ENCODE results near the gene CAMTA1. TPM values are rescaled to one million over a fixed set of nuclear protein-coding genes. Genes with fewer than 3 reads are reported as not detected.

Gene CAMTA1
- polyA plus RNA-seq, 3 donors = 82.3 to 84.7 (median 83.6) TPM

GRCh38 chr1:7624791-7625355 lies 839.6 kb downstream of the CAMTA1 start:
- DNase-seq (ENCODE audit: low read depth in 3 of 3, low spot score in 2 of 3) = no peak

GRCh38 chr1:7625401-7625800 lies 840.1 kb downstream of the CAMTA1 start:
- no peak for DNase-seq (ENCODE audit: low read depth in 3 of 3, low spot score in 2 of 3)

- DNase-seq (ENCODE audit: low read depth in 3 of 3, low spot score in 2 of 3) = no peak
These were observed 843.0 kb downstream of the CAMTA1 start for GRCh38 chr1:7628273-7628672.

- no peak for DNase-seq (ENCODE audit: low read depth in 3 of 3, low spot score in 2 of 3)
These were observed 843.8 kb downstream of the CAMTA1 start for GRCh38 chr1:7629011-7629410.

GRCh38 chr1:7629465-7630195 lies 844.4 kb downstream of the CAMTA1 start:
- no peak for DNase-seq (ENCODE audit: low read depth in 3 of 3, low spot score in 2 of 3)

- DNase-seq (ENCODE audit: low read depth in 3 of 3, low spot score in 2 of 3) = no peak
These were observed 845.1 kb downstream of the CAMTA1 start for GRCh38 chr1:7630378-7630777.

- DNase-seq (ENCODE audit: low read depth in 3 of 3, low spot score in 2 of 3) = no peak
These were observed 846.9 kb downstream of the CAMTA1 start for GRCh38 chr1:7632176-7632575.

- DNase-seq (ENCODE audit: low read depth in 3 of 3, low spot score in 2 of 3) = no peak
These were observed 847.4 kb downstream of the CAMTA1 start for GRCh38 chr1:7632681-7633080.

- DNase-seq (ENCODE audit: low read depth in 3 of 3, low spot score in 2 of 3) = no peak
These were observed 848.4 kb downstream of the CAMTA1 start for GRCh38 chr1:7633506-7634245.

GRCh38 chr1:7634546-7635240 lies 849.4 kb downstream of the CAMTA1 start:
- DNase-seq (ENCODE audit: low read depth in 3 of 3, low spot score in 2 of 3) = no peak

- DNase-seq (ENCODE audit: low read depth in 3 of 3, low spot score in 2 of 3) = no peak
These were observed 851.7 kb downstream of the CAMTA1 start for GRCh38 chr1:7636795-7637526.

- DNase-seq (ENCODE audit: low read depth in 3 of 3, low spot score in 2 of 3) = no peak
These were observed 852.8 kb downstream of the CAMTA1 start for GRCh38 chr1:7638078-7638477.

GRCh38 chr1:7639435-7640131 lies 854.3 kb downstream of the CAMTA1 start:
- DNase-seq (ENCODE audit: low read depth in 3 of 3, low spot score in 2 of 3) = no peak

GRCh38 chr1:7640350-7640749 lies 855.1 kb downstream of the CAMTA1 start:
- no peak for DNase-seq (ENCODE audit: low read depth in 3 of 3, low spot score in 2 of 3)

- DNase-seq (ENCODE audit: low read depth in 3 of 3, low spot score in 2 of 3) = no peak
These were observed 855.8 kb downstream of the CAMTA1 start for GRCh38 chr1:7640920-7641585.

- no peak for DNase-seq (ENCODE audit: low read depth in 3 of 3, low spot score in 2 of 3)
These were observed 856.5 kb downstream of the CAMTA1 start for GRCh38 chr1:7641587-7642417.

- no peak for DNase-seq (ENCODE audit: low read depth in 3 of 3, low spot score in 2 of 3)
These were observed 857.1 kb downstream of the CAMTA1 start for GRCh38 chr1:7642418-7642704.

GRCh38 chr1:7642781-7643529 lies 857.7 kb downstream of the CAMTA1 start:
- no peak for DNase-seq (ENCODE audit: low read depth in 3 of 3, low spot score in 2 of 3)
